ENCODE measurements around the gene ADCY3. TPM values are rescaled to one million over a fixed set of nuclear protein-coding genes. Genes with fewer than 3 reads are reported as not detected.

ADCY3 gene
- total RNA-seq, 3 donors from 2014 or later, result 24.9 to 30.4 (median 25.3) TPM

GRCh38 chr2:24832521-24832920 lies 87.5 kb downstream of the ADCY3 start:
- Histone ChIP-seq H3K9me3 (no peaks in the 10 kb centered on the region), H3K4me3 (no peak overlapping the region), H3K4me1 (ENCODE audit: low read depth) (no peaks in the 10 kb centered on the region), H3K36me3 (ENCODE audit: low read depth) (no peaks in the 10 kb centered on the region)
- intact Hi-C loops (cut with DNase I, micrococcal nuclease), result no loop called here
- ATAC-seq, result no peak
- TF ChIP-seq, protein P1, sequence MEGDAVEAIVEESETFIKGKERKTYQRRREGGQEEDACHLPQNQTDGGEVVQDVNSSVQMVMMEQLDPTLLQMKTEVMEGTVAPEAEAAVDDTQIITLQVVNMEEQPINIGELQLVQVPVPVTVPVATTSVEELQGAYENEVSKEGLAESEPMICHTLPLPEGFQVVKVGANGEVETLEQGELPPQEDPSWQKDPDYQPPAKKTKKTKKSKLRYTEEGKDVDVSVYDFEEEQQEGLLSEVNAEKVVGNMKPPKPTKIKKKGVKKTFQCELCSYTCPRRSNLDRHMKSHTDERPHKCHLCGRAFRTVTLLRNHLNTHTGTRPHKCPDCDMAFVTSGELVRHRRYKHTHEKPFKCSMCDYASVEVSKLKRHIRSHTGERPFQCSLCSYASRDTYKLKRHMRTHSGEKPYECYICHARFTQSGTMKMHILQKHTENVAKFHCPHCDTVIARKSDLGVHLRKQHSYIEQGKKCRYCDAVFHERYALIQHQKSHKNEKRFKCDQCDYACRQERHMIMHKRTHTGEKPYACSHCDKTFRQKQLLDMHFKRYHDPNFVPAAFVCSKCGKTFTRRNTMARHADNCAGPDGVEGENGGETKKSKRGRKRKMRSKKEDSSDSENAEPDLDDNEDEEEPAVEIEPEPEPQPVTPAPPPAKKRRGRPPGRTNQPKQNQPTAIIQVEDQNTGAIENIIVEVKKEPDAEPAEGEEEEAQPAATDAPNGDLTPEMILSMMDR (IDR thresholded peaks at IDR 0.05), result no peak
- DNase-seq, result no peak

GRCh38 chr2:24832073-24832461 lies 88.0 kb downstream of the ADCY3 start:
- intact Hi-C loops (cut with DNase I, micrococcal nuclease), result no loop called here
- H3K4me3 ChIP-seq, result no peak overlapping the region
- H3K9me3 ChIP-seq, result no peaks in the 10 kb centered on the region
- ATAC-seq, result peak; percentile 40
- H3K4me1 ChIP-seq (ENCODE audit: low read depth), result no peaks in the 10 kb centered on the region
- TF ChIP-seq, protein P1 (IDR thresholded peaks at IDR 0.05), result no peak
- no peaks in the 10 kb centered on the region for H3K36me3 ChIP-seq (ENCODE audit: low read depth)
- DNase-seq, result no peak

- TF ChIP-seq, protein P1 (IDR thresholded peaks at IDR 0.05), result no peak
- intact Hi-C loops (cut with DNase I, micrococcal nuclease), result no loop called here
- no peak for DNase-seq
These were observed 88.6 kb downstream of the ADCY3 start for GRCh38 chr2:24831221-24832072.

DNA sequence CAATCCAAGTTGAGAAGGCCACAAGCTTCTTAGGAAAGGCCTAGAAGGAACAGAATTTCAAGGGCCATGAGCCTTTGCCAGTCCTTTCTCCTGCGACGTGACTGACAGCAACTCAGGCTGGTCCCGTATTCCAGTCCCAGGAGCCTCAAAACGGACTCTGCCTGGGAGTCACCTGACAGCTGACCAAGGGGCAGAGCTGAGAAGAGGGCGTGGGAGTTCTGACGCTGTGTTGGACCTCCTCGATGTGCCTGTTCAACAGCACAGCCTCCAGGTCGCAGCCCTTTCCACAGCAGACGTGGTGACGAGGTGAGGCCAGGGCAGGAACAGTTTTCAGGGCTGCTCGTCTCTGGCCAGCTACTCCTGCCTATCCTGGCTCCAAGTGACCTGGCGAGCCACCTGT lies 89.3 kb downstream of the ADCY3 start:
- DNase-seq, result no peak
- Histone ChIP-seq H3K9me3 (no peaks in the 10 kb centered on the region), H3K4me3 (no peak overlapping the region), H3K4me1 (ENCODE audit: low read depth) (no peaks in the 10 kb centered on the region), H3K36me3 (ENCODE audit: low read depth) (no peaks in the 10 kb centered on the region)
- intact Hi-C loops (cut with DNase I, micrococcal nuclease), result no loop called here
- TF ChIP-seq, protein P1 (IDR thresholded peaks at IDR 0.05), result no peak
- ATAC-seq, result no peak

More at GRCh38 chr2:24831221-24832072, 88.6 kb downstream of the ADCY3 start:
- no peaks in the 10 kb centered on the region for H3K4me1 ChIP-seq (ENCODE audit: low read depth)
- no peaks in the 10 kb centered on the region for H3K36me3 ChIP-seq (ENCODE audit: low read depth)
- no peak for ATAC-seq
- no peak overlapping the region for H3K4me3 ChIP-seq
- H3K9me3 ChIP-seq, result no peaks in the 10 kb centered on the region

- no peak for DNase-seq
- no peaks in the 10 kb centered on the region for H3K9me3 ChIP-seq
- TF ChIP-seq, protein P1 (IDR thresholded peaks at IDR 0.05), result no peak
- H3K4me1 ChIP-seq (ENCODE audit: low read depth), result no peaks in the 10 kb centered on the region
- no peak overlapping the region for H3K4me3 ChIP-seq
- ATAC-seq, result no peak
- H3K36me3 ChIP-seq (ENCODE audit: low read depth), result no peaks in the 10 kb centered on the region
- intact Hi-C loops (cut with DNase I, micrococcal nuclease), result no loop called here
These were observed 89.7 kb downstream of the ADCY3 start for GRCh38 chr2:24830351-24830750.
